Activated T-cell treated with anti-CD3 and anti-CD28 coated beads, Interleukin-2, amount 50 U/mL, for 1 hour (primary cell): ENCODE measurements around the gene KSR1.
"Not testable (repeated sequence)": the region's sequence is repeated elsewhere in the genome, so short reads cannot be mapped to it uniquely, and the experiment has no call there.

ENCODE experiments used
- DNase-seq: peaks from one replicate; pipeline ENCODE4 v3.0.0-alpha.2; 2020

Gene KSR1

DNA sequence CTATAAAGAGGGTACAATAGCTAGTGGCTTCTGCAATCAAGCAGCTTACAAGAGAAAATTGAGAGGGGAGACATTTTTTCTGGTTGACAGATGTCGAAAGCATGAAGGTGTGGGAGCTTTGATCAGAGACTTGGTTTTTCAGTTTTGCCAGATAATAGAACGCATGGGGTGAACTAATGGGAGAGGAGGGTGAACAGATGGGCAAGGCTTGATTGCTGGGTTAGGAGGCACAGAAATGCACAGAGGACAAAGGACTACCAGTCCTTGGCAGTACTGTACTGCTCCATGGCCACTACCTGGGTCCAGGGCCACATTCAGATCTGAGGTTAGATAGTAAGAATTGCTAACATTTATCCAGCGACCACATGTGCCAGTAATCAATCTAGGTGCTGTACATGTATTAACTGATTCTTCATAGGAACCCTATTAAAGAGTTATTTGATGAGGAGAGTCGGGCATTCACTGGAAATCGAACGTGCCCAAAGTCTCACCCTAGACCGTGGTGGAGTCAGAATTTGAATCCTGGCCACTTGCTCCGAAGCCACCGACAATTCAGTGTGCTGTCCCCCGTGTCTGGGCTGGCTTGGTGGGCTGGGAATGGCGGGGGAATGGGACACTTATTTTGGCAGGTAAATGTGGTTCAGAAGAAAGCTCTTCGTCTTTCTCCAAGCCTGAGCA is 873 bp upstream of the KSR1 start:
- no peak for DNase-seq

DNA sequence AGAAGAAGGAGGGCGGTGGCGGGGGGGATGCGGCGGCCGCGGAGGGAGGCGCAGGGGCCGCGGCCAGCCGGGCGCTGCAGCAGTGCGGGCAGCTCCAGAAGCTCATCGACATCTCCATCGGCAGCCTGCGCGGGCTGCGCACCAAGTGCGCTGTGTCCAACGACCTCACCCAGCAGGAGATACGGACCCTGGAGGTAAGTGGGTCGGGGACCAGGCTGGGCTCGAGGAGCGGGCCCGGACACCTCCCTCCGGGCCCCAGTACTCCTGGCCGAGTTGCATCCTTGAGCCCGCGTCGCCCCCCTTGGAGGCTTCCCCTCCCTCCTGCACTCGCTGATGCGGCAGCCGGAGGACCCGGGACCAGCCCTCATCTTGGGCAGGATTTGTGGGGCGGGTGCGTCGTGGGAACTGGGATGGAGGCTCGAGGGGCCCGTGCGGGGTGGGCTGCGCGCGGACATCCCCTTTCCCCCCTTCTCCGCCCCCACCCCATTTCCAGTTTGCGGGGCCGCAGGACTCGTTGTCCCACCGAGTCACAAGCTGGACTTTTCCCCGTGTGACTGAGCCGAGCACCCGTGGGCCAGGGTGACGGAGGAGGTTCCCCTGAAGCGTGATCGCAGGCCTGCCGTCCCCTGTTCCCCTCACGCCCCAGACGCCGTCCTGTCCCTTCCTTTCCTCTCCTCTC is 572 bp downstream of the KSR1 start:
- no peak for DNase-seq

DNA sequence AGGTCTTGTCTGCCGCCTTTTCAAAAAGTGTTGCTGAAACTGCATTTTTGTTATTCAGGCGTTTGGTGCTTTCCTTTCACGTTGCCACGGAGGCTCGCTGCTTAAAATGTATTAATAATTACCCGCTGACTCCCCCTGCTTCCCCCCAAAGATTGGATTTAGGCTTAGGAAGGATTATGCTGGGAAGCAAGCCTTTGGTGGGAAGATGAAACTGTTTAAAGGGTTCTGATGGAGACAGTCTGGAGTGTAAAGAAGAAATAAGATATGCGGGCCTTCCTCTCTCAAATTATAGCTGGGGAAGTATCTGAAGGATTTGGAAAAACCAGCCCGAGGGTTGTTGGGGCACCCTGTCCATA is 1.1 kb downstream of the KSR1 start:
- DNase-seq = no peak

DNA sequence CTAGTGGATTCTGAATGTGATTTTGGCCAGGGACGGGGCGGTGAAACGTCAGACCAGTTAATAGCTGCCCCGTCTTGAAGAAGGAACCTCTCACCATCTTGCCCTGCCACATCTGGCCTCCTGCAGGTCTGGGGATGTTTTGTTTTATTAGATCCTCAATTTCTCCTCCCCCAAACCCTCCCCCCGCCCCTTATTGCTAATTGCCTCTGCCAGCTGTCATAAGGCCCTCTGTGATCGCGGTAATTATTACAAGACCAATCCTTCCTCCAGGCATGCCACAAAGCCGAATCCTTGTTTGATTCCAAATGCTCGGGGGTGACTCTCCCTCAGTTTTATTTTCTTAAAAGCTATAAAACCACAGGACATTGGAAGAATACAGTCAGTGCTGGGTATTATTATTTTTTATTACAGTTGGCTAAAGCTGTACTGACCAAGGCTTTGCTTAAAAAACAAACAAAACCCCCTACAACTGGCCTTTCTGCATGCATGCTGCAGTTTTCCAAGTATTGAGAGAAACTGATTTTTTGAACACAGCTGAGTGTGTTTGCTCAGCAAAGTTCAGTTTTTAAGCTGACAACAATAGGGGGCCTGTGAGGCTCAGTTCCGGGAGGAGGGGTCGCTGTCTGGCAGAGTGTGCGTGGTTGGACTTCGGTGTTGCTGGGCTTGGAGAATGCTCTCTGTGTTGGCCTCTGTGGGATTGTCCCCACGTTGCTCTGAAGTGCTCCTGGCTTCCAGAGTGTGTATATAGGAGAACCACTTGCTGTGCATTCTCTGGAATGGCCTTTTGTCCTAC is 1.7 kb downstream of the KSR1 start:
- DNase-seq = no peak

DNA sequence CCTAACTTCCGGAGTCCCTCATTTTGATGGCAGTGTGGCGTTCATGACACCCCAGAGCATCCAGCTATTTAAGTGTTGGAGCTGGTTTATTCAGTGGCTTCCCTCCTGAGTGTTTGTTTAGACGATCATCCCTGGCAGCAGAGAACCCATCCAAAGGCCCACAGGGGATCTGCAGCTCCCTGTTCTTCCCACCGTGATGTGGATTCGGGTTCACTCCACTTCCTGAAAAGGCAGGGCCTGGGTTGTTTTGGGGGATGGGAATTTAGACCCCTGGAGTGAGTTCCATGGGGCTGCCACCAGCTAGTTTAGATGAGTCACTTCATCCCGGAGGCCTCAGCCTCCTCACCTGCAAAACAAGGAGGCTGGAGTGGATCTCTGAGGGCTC is 2.3 kb downstream of the KSR1 start:
- no peak for DNase-seq

DNA sequence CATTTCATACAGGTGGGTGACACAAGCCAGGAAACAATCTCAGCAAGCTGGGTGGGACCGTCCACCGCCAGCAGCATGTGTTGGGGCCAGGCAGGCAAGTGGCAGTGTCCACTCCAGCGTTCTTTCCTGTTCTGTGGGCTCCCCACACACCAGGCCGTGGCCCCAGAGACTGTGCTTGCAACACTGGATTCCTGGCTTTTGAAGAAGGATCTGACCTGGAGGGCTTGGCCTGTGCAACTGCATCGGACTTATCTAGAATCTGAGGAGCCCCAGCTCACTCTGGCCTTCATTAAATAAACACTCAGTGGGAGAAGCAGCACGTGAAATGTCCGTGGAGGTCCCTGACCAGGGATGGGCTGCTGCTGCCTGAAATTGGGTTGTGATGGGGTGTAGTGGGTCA is 3.2 kb downstream of the KSR1 start:
- no peak for DNase-seq

DNA sequence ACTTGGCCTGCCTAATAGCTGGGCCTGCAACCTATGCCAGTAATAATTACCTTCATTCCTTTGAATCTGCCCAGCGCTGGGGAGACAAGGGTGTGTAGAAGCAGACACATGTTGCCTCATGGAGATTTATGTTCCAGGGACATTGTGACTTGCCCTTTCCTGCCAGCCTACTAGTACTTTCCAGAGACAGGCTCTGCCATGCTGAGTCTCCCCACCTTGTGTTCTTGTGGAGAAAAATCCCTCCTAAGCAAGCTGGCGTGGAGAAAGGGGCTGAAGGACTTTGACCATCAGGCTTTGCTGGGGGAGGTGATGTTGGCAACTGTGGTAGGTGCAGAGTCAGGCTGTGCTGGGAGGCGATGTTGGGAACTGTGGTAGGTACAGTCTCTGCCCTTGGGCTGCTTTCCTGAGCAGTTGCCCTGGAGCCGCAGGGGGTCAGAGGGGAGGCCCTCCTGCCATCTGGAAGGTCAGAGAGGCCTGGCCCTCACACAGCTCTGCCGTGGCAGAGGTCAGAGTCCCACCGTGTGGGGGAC is 4.0 kb downstream of the KSR1 start:
- no peak for DNase-seq

DNA sequence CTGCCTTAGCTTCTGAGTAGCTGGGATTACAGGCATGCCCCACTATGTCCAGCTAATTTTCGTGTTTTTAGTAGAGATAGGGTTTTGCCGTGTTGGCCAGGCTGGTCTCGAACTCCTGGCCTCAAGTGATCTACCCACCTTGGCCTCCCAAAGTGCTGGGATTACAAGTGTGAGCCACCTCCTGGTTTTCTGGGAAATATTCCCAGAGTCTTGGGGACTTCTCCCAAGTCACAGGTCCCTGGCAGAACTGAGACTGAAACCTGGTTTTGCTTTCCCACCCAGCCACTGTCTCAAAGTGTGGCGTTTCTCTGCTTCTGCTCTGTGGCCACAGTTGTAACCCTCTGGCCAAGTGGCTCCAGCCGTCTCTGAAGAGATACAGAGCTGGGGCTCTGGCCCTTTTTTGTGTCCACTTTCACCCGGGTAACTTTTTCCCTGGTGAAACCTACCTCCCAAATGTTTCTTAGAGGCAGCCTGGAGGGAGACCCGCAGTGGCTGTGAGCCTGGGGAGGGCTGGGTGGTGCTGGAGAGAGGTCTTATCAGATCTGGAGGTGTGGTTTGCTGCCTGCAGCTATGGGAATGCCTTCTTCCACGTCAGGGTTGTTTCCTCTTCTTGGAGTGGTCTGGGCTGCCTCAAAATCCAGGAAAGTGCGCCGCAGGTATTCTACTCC is 5.1 kb downstream of the KSR1 start:
- no peak for DNase-seq

DNA sequence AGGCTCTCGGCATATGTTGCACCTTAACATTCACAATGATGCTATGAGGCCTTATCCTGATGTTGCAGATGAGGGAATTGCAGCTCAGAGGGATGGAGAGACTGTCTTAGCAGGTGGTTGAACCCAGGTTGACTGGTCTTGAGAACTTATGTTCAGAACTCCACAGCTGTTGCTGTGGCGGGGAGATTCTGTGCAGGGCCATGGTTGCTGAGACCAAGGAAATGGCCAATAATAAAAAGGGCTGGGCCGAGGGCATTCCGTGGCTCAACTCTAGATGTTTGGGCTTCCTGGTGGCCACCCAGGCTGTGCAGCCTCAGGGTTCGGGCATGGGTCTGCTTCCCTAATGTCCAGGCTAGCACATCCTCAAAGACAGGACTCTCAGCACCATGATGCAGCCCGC is 5.9 kb downstream of the KSR1 start:
- no peak for DNase-seq

DNA sequence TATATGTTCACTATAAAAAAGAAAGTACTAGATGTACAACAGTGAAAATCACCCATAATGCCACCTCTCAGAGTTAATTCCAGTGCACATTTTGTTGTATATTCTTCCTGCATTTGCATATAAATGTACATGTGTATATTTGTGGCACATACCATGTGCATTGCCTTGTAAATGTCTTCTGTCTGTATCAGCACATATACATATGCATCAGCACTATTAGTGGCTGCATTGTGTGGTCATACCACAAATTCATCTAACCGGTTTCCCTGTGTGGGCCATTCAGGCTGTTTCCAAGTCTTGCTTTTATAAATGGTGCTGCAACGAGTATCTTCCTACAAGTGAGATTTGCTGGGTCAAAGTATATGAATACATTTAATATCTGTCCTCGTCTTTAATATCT is 6.5 kb downstream of the KSR1 start:
- no peak for DNase-seq

DNA sequence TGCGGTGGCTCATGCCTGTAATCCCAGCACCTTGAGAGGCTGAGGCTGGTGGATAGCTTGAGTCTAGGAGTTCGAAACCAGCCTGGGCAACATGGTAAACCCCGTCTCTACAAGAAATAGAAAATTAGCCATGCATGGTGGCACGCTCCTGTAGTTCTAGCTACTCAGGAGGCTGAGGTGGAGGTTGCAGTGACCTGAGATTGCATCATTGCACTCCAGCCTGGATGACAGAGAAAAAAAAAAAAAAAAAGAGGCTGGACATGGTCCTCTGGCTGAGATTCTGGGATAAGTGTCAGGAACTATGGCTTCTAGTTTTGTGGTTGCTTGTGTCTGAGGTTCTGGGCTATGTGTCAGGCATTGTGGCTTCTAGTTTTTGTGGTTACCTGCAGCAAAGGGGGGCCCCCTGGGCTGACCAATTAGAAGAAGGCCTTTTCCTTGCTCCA is 7.0 kb downstream of the KSR1 start:
- no peak for DNase-seq

DNA sequence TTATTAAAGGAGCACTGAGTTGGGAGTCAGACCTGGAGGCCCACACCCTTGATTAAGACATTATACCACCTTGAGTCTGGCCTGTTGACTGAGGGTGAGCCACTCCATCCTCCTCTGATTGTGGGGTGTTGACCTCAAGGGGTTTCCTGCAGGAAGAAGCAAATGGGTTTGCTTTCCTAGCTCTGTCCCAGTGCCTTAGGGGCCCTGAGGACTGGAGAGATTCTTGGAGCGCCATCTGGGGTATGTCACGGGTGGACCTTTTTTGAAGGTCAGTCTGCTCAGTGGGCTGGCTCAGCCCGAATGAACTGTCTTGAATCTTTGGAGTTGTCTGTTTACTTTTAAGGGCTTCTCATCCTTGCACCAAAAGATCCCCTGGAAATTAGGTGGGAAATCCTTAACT is 7.8 kb downstream of the KSR1 start:
- DNase-seq = not testable (repeated sequence)

DNA sequence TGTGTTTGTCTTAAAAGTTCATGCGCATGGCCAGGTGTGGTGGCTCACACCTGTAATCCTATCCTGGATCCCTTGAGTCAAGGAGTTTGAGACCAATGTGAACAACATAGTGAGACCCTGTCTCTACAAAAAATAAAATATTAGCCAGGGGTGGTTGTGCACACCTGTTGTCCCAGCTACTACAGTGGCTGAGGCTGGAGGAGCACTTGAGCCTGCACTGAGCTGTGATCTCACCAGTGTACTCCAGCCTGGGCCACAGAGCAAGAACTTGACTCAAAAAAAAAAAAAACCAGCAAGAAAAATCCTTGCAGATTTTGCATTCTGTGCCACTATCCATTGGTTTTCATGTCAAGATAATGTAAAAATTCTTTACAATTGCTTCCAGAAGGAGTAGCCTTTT is 8.2 kb downstream of the KSR1 start:
- no peak for DNase-seq

DNA sequence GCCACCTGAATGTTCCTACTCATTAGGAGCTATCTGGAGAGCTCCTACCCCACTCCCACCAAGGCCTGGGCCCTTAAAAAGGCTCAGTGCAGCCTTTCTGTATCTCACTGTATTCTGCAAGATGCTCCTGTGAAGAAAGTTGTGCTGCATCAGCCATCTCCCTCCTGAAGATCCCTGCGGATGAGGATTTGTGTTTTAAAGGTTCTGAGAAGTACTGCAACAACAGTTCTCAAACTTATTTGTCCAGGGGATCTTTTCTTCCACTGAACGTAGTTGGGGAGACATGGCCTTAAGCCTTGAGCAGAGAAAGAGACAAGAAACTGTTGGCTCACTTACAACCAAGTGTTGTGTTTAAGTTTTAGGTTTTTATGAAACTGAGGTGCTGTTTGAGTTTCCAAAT is 9.6 kb downstream of the KSR1 start:
- not testable (repeated sequence) for DNase-seq

DNA sequence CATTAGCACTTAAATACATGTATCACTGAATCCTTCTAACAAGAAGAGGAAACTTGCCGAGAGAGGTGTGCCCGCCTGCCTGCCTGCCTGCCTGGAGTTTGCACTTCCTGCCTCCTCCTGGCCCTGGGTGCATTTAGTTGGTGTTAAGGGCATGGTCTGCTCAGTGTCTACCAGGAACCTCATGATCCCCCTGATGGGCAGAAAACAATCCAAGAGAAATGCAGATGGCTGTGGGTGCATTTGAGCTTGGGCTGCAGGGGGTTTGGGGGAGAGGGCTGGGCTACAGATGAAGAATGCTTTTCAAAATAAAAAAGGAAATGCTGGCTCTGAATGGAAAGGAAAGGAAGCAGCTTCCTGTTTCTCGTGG is 10.1 kb downstream of the KSR1 start:
- DNase-seq = no peak

DNA sequence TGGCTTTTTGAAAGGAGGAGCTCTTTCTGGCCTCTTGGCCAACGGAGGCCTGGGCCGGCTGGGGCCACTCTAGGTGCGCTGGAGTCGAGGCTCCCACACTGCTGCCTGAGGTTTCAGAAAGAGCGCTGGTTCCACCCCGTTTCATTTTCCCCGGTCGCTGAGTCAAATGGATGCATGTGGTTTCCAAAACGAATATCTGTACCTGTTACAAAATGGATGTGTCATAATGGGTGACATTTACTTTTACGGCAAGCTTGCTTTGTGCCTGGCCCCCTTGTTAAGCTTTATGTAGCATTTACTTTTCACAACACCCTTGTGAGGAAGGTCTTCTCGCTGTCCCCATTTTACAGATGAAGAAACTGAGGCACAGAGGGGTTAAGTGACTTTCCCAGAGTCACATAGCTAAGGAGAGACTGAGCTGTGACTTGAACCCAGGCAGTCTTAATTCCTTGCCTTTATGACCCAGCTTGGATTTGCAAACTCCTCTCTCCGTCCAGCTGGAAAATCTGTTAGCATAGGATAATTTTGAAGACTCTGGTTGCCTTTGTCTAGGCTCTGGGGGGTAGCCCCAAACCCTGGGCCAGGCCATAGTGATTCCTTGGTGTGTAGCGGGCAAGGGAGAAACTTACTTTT is 10.6 kb downstream of the KSR1 start:
- DNase-seq = peak; percentile 46

DNA sequence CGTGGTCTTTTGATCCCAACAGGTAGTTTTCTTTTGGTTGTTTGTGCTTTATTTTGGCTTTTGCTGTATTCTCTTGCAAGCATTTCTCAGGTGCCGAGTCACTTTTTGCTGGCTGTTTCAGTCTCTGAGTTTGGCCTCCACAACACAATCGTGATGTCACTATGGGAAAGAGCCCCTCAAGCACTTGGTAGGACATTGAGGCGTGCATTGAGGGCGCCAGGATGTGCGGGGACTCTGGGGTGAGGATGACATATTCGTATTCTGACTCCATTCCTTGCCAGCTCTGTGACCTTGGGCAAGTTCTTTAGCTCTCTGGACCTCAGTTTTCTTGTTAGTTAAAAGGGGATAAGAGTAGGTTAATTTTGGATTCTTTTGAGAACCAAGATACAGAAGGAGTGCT is 13.0 kb downstream of the KSR1 start:
- DNase-seq = no peak

DNA sequence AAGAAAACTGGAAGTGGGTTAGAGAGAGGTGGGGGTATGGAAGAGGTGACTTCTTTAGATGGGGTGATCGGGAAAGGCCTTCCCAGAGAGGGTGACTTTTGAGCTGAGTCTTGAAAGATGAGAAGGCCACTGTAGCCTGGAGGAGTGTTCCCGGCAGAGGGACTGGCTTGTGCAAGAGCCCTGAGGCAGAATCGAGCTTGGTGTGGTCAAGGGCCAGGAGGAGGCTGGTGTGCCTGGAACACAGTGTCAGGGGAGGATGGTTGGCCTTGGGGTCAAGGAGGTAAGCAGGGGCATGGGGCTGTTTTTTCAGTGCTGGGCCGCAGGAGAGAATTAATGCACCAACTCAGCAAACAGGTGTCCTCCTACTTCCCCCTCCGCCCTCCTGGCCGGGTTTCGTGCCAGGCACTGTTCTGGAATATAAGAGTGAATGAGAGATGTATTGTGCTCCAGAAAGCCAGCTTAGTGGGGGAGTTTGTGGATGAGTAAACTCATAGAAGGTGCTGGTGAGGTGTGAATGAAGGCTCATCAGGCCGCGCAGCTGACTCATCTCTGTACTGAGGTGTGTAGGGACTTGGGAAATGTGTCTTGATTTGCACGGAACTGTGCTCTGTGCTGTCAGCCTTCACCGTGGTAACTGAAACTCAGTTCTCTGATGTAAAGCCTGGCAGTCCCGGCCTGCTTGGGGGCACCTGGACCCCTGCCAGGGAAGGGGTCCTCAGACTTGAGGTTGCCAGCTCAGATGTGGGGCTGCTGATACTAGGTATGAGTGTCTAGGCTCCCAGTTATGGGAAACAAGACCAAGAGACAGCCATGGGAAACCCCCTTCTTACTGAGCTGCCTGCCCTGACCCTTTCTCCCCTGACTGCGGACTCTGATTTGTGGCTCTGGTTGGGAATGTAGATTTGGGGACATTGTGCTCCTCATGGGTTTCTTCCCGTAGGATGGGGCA is 15.3 kb downstream of the KSR1 start:
- DNase-seq = peak; percentile 62

DNA sequence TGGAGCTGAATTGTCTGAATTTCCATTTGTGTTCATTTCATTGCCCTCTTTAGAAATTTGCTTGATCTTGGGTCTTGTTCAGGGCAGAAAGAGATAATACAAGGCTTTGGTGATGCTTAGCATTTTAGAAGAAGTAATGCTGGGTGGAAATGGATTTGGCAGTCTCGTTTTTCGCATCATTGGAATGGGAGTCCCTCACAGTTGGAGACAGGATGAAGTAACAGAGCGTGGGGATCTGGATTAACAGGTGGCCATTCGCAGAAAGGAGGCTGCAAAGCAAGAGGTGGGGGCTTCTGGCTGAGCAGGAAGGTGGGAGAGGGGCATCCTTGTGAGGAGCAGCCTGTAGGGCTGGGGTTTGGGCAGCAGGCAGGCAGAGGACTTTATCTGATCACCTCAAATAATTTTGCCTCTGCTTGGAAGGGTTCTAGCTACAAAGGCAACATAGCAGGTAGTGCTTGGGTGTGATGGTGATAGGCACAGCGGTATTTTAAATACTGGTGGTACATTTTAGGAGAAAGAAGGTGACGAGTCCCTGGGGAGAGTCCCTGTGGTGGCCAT is 17.0 kb downstream of the KSR1 start:
- DNase-seq = peak; percentile 66

DNA sequence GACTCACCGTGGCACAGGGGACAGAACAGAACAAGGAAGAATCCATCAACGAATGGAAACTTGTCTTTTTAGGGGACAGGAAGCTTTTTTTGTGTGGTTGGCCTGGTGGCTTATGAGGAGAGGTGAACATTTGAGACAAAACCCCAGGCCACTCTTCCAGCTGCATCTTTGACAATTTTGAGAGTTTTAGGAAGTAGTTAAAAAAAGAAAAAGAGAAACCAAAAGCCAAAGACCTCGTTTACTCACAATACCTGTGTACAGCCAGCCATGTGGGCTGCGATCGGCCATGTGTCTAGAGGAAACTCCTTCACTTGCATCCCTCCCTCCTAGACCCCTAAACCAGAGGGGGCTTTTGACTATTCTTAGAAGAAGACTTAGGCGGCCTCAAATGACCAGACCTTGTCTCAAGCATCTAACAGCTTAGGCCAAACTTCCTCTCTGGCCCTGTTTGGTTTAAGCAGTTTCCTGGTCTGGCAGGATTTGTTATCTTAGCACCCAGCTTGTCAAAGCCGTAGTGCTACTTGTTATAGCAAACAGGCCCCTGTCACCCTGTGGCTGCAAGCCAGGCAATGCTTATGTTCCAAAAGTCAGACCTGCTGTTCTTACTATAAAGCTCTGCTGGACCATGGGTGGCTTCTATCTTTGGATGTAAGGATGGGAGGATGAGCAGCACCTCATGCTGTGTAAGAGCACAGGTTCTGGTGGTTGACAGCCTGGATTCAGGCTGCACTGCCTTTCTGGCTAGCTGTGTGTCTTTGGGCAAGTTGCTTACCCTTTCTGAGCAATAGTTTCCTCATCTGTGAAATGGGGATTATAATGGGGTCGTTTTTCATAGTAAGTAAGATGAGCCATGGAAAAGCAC is 17.7 kb downstream of the KSR1 start:
- DNase-seq = peak; percentile 37
